ENCODE results near the gene ANKRD23.

The ANKRD23 gene

GRCh38 chr2:96874198-96874831, 30.5 kb upstream of the ANKRD23 start:
- no peak for TF ChIP-seq CEBPB (IDR thresholded peaks at IDR 0.05)
- no peak for TF ChIP-seq TAF1 (IDR thresholded peaks at IDR 0.05; ENCODE audit: low read depth)
- TF ChIP-seq MAX (IDR thresholded peaks at IDR 0.05): no peak

- TF ChIP-seq USF1 (IDR thresholded peaks at IDR 0.05) (no peak), EP300 (IDR thresholded peaks at IDR 0.05; ENCODE audit: borderline replicate concordance) (no peak), CEBPB (IDR thresholded peaks at IDR 0.05) (no peak), RAD21 (IDR thresholded peaks at IDR 0.05; ENCODE audit: low read depth) (no peak), MAX (IDR thresholded peaks at IDR 0.05) (no peak), TAF1 (IDR thresholded peaks at IDR 0.05; ENCODE audit: low read depth) (no peak), REST (IDR thresholded peaks at IDR 0.05; ENCODE audit: low read depth) (no peak), CREB1 (IDR thresholded peaks at IDR 0.05; ENCODE audit: low read depth) (no peak), ZBTB7A (IDR thresholded peaks at IDR 0.05; ENCODE audit: low read depth) (no peak), FOXM1 (IDR thresholded peaks at IDR 0.05; ENCODE audit: borderline replicate concordance, low read depth) (no peak), EGR1 (IDR thresholded peaks at IDR 0.05) (no peak), NFIC (IDR thresholded peaks at IDR 0.05) (no peak), TCF12 (IDR thresholded peaks at IDR 0.05; ENCODE audit: low read depth) (no peak), YY1 (IDR thresholded peaks at IDR 0.05; ENCODE audit: low read depth) (no peak), TEAD4 (IDR thresholded peaks at IDR 0.05) (no peak)
Observed at GRCh38 chr2:96873651-96874096, 29.9 kb upstream of the ANKRD23 start.

GRCh38 chr2:96872591-96873349, 28.9 kb upstream of the ANKRD23 start:
- TF ChIP-seq TEAD4 (IDR thresholded peaks at IDR 0.05) (no peak), MAX (IDR thresholded peaks at IDR 0.05) (no peak), EGR1 (IDR thresholded peaks at IDR 0.05) (no peak), USF1 (IDR thresholded peaks at IDR 0.05) (no peak), RAD21 (IDR thresholded peaks at IDR 0.05; ENCODE audit: low read depth) (no peak), TCF12 (IDR thresholded peaks at IDR 0.05; ENCODE audit: low read depth) (no peak)

- peak; percentile 67 for TF ChIP-seq MAX (IDR thresholded peaks at IDR 0.05)
- TF ChIP-seq EGR1 (IDR thresholded peaks at IDR 0.05): 0 out of 2 replicates have a peak, but pooled peaks have one; percentile 9
- no peak for TF ChIP-seq NFIC (IDR thresholded peaks at IDR 0.05)
Observed at GRCh38 chr2:96870626-96871255, 26.9 kb upstream of the ANKRD23 start.

- TF ChIP-seq REST (IDR thresholded peaks at IDR 0.05; ENCODE audit: low read depth) (no peak), ZBTB7A (IDR thresholded peaks at IDR 0.05; ENCODE audit: low read depth) (peak; percentile 86), CREB1 (IDR thresholded peaks at IDR 0.05; ENCODE audit: low read depth) (0 out of 2 replicates have a peak, but pooled peaks have one; percentile 41), MAX (IDR thresholded peaks at IDR 0.05) (no peak), YY1 (IDR thresholded peaks at IDR 0.05; ENCODE audit: low read depth) (peak; percentile 7; the same call in 1 of the 2 replicates), TEAD4 (IDR thresholded peaks at IDR 0.05) (no peak), EGR1 (IDR thresholded peaks at IDR 0.05) (peak; percentile 64), TCF12 (IDR thresholded peaks at IDR 0.05; ENCODE audit: low read depth) (0 out of 2 replicates have a peak, but pooled peaks have one; percentile 6), TAF1 (IDR thresholded peaks at IDR 0.05; ENCODE audit: low read depth) (no peak; the same call in 1 of the 2 replicates), CEBPB (IDR thresholded peaks at IDR 0.05) (no peak)
Observed at GRCh38 chr2:96869822-96870625, 26.2 kb upstream of the ANKRD23 start, which contains the start of gene SEMA4C. TSS of gene SEMA4C (minus strand) at chr2:96870080. CDS start at chr2:96867886, 2,194 bp downstream.
